Caco-2 (cell line): ENCODE results near the gene AFMID. TPM values are rescaled to one million over a fixed set of nuclear protein-coding genes. Genes with fewer than 3 reads are reported as not detected.
"Not testable (repeated sequence)": the region's sequence is repeated elsewhere in the genome, so short reads cannot be mapped to it uniquely, and the experiment has no call there.

Experiments
- BruUV-seq: library from RNA; stranded (reverse); fragments of 400-500 nt; replicated peaks from 2 replicates; lab custom pipeline; 2021; lab: Mats Ljungman, UMichigan
- CTCF ChIA-PET: fragments of 300-600 bp; sonication (Branson Sonifier 250); formaldehyde crosslinking; loops from one replicate; lab custom pipeline; 2022; ENCODE audit warnings: antibody characterized with exemption; lab: Charles Lee
- POLR2A ChIA-PET: fragments of 300-600 bp; sonication (Branson Sonifier 250); formaldehyde crosslinking; loops from one replicate; lab custom pipeline; 2022; ENCODE audit warnings: antibody characterized with exemption; lab: Charles Lee
- DNase-seq, 2 experiments: peaks; one replicate each; pipeline versions ENCODE4 v3.0.0 to v3.0.0-alpha.2; 2020 to 2022
- H3K27me3 ChIP-seq: replicated peaks from 2 replicates; pipeline ENCODE4 v1.6.0; 2011; ENCODE audit warnings: low read length; ENCODE audit not compliant: control insufficient read depth, insufficient read depth
- H3K36me3 ChIP-seq: 2 replicates; pipeline ENCODE4 v1.5.1; 2011; ENCODE audit warnings: low read length; ENCODE audit not compliant: control insufficient read depth, insufficient read depth
- H3K4me1 ChIP-seq: fragments of 250-450 bp; sonication (Bioruptor Pico); 2 replicates; pipeline ENCODE4 v1.5.1; 2020; ENCODE audit warnings: mild to moderate bottlenecking
- H3K4me3 ChIP-seq: 2 replicates; pipeline ENCODE4 v1.5.1; 2011; ENCODE audit warnings: low read depth, mild to moderate bottlenecking, control low read depth, low read length
- H3K9me3 ChIP-seq: fragments of 250-450 bp; sonication (Bioruptor Pico); 2 replicates; pipeline ENCODE4 v1.5.1; 2020; ENCODE audit warnings: mild to moderate bottlenecking, moderate library complexity
- H3K27ac Mint-ChIP-seq: one replicate; pipeline ENCODE4 v1.8.0; 2022; ENCODE audit warnings: mixed read lengths; ENCODE audit not compliant: unreplicated experiment
- H3K27me3 Mint-ChIP-seq: one replicate; pipeline ENCODE4 v1.8.0; 2022; ENCODE audit warnings: mixed read lengths; ENCODE audit not compliant: insufficient read depth, unreplicated experiment
- H3K36me3 Mint-ChIP-seq: one replicate; pipeline ENCODE4 v1.8.0; 2022; ENCODE audit warnings: mild to moderate bottlenecking, mixed read lengths; ENCODE audit not compliant: insufficient read depth, unreplicated experiment
- H3K4me1 Mint-ChIP-seq: one replicate; pipeline ENCODE4 v1.8.0; 2022; ENCODE audit warnings: low read depth, mixed read lengths; ENCODE audit not compliant: unreplicated experiment
- H3K4me3 Mint-ChIP-seq: one replicate; pipeline ENCODE4 v1.8.0; 2022; ENCODE audit warnings: mild to moderate bottlenecking, moderate library complexity, mixed read lengths; ENCODE audit not compliant: unreplicated experiment
- H3K9me3 Mint-ChIP-seq: one replicate; pipeline ENCODE4 v1.8.0; 2022; ENCODE audit warnings: mixed read lengths; ENCODE audit not compliant: unreplicated experiment
- intact Hi-C: fragments of 100-400 bp; cut with micrococcal nuclease; formaldehyde crosslinking; loops from one replicate; pipeline ENCODE4 v1.10.0; 2022; ENCODE audit not compliant: unreplicated experiment
- total RNA-seq: library from RNA; stranded (reverse); gene quantifications from 2 replicates; pipeline ENCODE4 v1.2.3, GENCODE V29; 2022
- TF ChIP-seq, protein P1 (sequence below), 2 experiments: fragments of 200-600 bp in 1 of 2; IDR thresholded peaks; 1 replicate in 1 of 2; 2 replicates in 1 of 2; pipeline versions ENCODE4 v1.5.1 to v1.8.0; 2011 to 2022; ENCODE audit warnings: antibody characterized with exemption in 1 of 2, control low read depth in 1 of 2, inconsistent platforms in 1 of 2, low read depth in 1 of 2, low read length in 1 of 2, mild to moderate bottlenecking in 1 of 2, moderate library complexity in 1 of 2; ENCODE audit not compliant: insufficient read depth in 1 of 2, severe bottlenecking in 1 of 2, unreplicated experiment in 1 of 2

Gene AFMID
- total RNA-seq, 1 experiment from 2014 or later = 83.0 TPM

DNA sequence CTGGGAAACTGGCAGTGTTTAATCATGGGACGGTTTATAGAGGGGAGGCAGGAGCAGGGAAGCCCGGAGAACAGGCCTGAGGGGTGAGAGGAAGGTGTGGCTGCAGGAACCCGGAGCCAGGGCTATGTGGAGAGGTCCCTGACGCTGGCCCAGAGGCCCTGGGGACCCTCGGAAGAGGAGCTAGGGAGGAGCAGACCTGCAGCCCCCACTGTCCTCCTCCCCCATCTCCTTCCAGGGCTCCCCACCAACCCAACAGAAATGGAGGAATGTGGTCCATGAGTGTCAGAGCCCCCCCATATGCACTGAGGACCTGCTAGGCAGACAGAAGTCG is 64.6 kb downstream of the AFMID start:
- H3K27ac Mint-ChIP-seq = peak overlapping the region; percentile 45
- no peaks in the 10 kb centered on the region for H3K27me3 Mint-ChIP-seq
- H3K9me3 Mint-ChIP-seq = no peaks in the 10 kb centered on the region
- H3K36me3 ChIP-seq = no peaks in the 10 kb centered on the region
- H3K4me3 ChIP-seq = no peak overlapping the region
- peaks cover 27% of the 10 kb centered on the region for H3K4me1 Mint-ChIP-seq
- H3K4me1 ChIP-seq = peaks cover 23% of the 10 kb centered on the region
- intact Hi-C loops = loop anchor here (2.0 kb wide), 1 partner anchor 139 kb away; no protein-coding TSS in a partner anchor
- TF ChIP-seq, protein P1, sequence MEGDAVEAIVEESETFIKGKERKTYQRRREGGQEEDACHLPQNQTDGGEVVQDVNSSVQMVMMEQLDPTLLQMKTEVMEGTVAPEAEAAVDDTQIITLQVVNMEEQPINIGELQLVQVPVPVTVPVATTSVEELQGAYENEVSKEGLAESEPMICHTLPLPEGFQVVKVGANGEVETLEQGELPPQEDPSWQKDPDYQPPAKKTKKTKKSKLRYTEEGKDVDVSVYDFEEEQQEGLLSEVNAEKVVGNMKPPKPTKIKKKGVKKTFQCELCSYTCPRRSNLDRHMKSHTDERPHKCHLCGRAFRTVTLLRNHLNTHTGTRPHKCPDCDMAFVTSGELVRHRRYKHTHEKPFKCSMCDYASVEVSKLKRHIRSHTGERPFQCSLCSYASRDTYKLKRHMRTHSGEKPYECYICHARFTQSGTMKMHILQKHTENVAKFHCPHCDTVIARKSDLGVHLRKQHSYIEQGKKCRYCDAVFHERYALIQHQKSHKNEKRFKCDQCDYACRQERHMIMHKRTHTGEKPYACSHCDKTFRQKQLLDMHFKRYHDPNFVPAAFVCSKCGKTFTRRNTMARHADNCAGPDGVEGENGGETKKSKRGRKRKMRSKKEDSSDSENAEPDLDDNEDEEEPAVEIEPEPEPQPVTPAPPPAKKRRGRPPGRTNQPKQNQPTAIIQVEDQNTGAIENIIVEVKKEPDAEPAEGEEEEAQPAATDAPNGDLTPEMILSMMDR (IDR thresholded peaks at IDR 0.05; ENCODE audit: insufficient read depth in 1 of 2, low read depth in 1 of 2, low read length in 1 of 2, severe bottlenecking in 1 of 2, unreplicated experiment in 1 of 2) = no peak
- ChIA-PET CTCF (interaction anchor here (0.5 to 3.0 kb wide), 19 partner anchors 10 to 190 kb away, joined by 3 to 30 read pairs (median 4); partner anchors contain the start of genes AFMID and TK1), POLR2A (interaction anchor here (1.4 kb wide), 1 partner anchor 293 kb away, joined by 3 read pairs; the partner anchor contains the start of gene TNRC6C)
- no TSS peak for BruUV-seq
- no peak for DNase-seq
- no peak overlapping the region for H3K4me3 Mint-ChIP-seq
- no peaks in the 10 kb centered on the region for H3K9me3 ChIP-seq
- H3K27me3 ChIP-seq = no peaks in the 10 kb centered on the region
- H3K36me3 Mint-ChIP-seq = peaks cover 6% of the 10 kb centered on the region

DNA sequence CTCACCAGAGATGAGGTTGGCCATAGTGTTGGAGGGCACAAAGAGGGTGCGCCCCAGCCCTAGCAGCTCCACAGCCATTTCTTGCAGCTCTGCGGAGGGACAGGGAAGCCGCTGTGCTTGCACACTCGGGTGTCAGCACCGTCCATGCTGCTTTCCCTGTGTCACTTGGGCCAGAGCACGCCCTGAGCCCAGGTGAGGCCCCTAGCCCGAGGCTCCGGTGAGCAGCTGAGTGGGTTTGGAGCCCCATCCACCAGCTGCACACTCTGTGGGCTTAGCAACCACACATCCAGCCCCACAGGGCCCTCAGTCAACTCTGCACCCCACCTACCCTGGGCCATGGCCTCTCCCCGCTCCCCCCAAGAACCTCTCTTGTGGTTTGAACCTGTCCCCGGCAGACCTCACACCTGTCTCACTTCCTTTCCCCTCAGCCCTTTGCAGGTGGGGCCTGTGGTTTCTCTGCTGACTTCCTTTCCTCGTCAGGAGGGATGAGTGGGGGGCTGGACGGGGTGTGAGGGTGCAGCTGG is 65.0 kb downstream of the AFMID start:
- TF ChIP-seq, protein P1 (IDR thresholded peaks at IDR 0.05; ENCODE audit: insufficient read depth in 1 of 2, low read depth in 1 of 2, low read length in 1 of 2, severe bottlenecking in 1 of 2, unreplicated experiment in 1 of 2) = no peak
- Histone ChIP-seq H3K4me3 (no peak overlapping the region), H3K27me3 (no peaks in the 10 kb centered on the region), H3K9me3 (no peaks in the 10 kb centered on the region), H3K4me1 (peaks cover 27% of the 10 kb centered on the region), H3K36me3 (no peaks in the 10 kb centered on the region)
- H3K36me3 Mint-ChIP-seq = peaks cover 6% of the 10 kb centered on the region
- H3K9me3 Mint-ChIP-seq = no peaks in the 10 kb centered on the region
- H3K4me3 Mint-ChIP-seq = no peak overlapping the region
- peaks cover 29% of the 10 kb centered on the region for H3K4me1 Mint-ChIP-seq
- ChIA-PET POLR2A (interaction anchor here (1.4 kb wide), 1 partner anchor 294 kb away, joined by 3 read pairs; the partner anchor contains the start of gene TNRC6C), CTCF (interaction anchor here (0.8 to 3.0 kb wide), 8 partner anchors 11 to 169 kb away, joined by 4 to 30 read pairs (median 6); no protein-coding TSS in a partner anchor)
- no TSS peak for BruUV-seq
- H3K27ac Mint-ChIP-seq = no peak overlapping the region
- DNase-seq = no peak
- no peaks in the 10 kb centered on the region for H3K27me3 Mint-ChIP-seq
- intact Hi-C loops = no loop called here

DNA sequence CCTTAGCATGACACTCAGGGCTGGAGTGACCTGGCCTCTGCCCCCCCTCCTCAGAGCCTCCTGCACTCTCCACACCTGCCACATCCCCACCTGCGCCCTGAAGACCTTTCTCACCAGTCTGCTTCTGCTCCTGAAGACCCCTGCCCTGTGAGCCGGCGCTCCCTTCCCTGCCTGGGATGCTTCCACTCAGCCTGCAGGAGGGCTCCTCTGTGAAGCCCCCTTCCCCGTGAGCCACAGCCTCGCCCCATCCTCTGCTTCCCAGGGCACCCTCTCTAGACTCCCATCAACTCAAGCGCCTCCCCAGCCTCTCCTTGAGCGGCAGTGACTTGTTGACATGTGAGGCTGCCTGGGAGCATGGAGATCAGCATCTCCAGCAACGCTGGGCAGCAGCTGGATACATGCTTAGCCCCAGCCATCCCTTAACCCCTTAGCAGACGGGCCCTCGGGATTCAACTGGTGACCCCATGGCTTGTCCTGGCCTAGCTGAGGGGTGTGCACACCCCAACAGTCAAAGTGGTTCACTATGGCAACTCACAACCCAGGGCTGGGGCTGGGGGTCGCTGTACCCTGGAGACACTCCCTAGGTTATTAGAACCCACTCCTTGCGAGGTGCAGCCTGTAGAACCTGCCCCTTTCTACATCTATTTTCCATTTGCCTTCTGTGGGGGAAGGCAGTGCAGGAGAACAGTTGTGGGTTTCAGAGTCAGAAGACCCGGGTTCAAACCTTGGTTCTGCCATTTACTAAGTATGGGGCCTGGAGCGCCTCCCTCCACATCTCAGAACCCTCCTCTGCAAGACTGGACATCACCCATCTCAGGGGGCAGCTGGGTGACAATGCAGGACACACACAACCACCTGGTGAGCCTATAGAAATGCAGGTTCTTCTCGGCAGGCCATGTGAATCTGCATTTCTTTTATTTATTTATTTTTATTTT is 65.8 kb downstream of the AFMID start:
- DNase-seq = no peak
- TF ChIP-seq, protein P1 (IDR thresholded peaks at IDR 0.05; ENCODE audit: insufficient read depth in 1 of 2, low read depth in 1 of 2, low read length in 1 of 2, severe bottlenecking in 1 of 2, unreplicated experiment in 1 of 2) = no peak
- Mint-ChIP-seq H3K4me1 (peaks cover 31% of the 10 kb centered on the region), H3K4me3 (peak overlapping the region; percentile 63), H3K27ac (peak overlapping the region; percentile 25), H3K27me3 (no peaks in the 10 kb centered on the region), H3K36me3 (peaks cover 6% of the 10 kb centered on the region), H3K9me3 (no peaks in the 10 kb centered on the region)
- H3K27me3 ChIP-seq = no peaks in the 10 kb centered on the region
- no peak overlapping the region for H3K4me3 ChIP-seq
- intact Hi-C loops = no loop called here
- ChIA-PET POLR2A (no interaction called here), CTCF (interaction anchor here (2.2 to 3.0 kb wide), 2 partner anchors 19 to 25 kb away, joined by 6 to 15 read pairs; no protein-coding TSS in a partner anchor)
- no TSS peak for BruUV-seq
- H3K36me3 ChIP-seq = no peaks in the 10 kb centered on the region
- H3K9me3 ChIP-seq = no peaks in the 10 kb centered on the region
- peaks cover 35% of the 10 kb centered on the region for H3K4me1 ChIP-seq

DNA sequence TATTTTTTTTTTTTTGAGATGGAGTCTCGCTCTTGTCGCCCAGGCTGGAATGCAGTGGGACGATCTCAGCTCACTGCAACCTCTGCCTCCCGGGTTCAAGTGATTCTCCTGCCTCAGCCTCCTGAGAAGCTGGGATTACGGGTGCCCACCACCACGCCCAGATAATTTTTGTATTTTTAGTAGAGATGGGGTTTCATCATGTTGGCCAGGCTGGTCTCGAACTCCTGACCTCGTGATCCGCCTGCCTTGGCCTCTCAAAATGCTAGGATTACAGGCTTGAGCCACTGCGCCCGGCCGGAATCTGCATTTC is 66.4 kb downstream of the AFMID start:
- intact Hi-C loops, H3K27me3 Mint-ChIP-seq, POLR2A ChIA-PET, H3K27me3 ChIP-seq, H3K9me3 ChIP-seq, BruUV-seq, DNase-seq, H3K36me3 ChIP-seq, H3K9me3 Mint-ChIP-seq, CTCF ChIA-PET, H3K36me3 Mint-ChIP-seq: not testable (repeated sequence)
- H3K4me3 Mint-ChIP-seq = peak overlapping the region; percentile 63
- H3K27ac Mint-ChIP-seq = peak overlapping the region; percentile 25
- Histone ChIP-seq H3K4me1 (peaks cover 41% of the 10 kb centered on the region), H3K4me3 (peak overlapping the region; percentile 75)
- H3K4me1 Mint-ChIP-seq = peaks cover 35% of the 10 kb centered on the region
